Measurements from ENCODE around the gene SLC2A5.

GRCh38 chr1:9025449-9025848 lies 44.0 kb downstream of the SLC2A5 start:
- TF ChIP-seq CTCF (IDR thresholded peaks at IDR 0.05) (no peak), POLR2A (IDR thresholded peaks at IDR 0.05) (no peak), POLR2AphosphoS5 (IDR thresholded peaks at IDR 0.05) (no peak), EP300 (IDR thresholded peaks at IDR 0.05) (no peak)

All from gastroesophageal sphincter (tissue), 3 donors.